Daoy (cell line): Measurements from ENCODE around the gene SBF2. TPM values are rescaled to one million over a fixed set of nuclear protein-coding genes. Genes with fewer than 3 reads are reported as not detected.

Experiments used
- DNase-seq: peaks from one replicate; pipeline ENCODE4 v3.0.0-alpha.2; 2015; ENCODE audit warnings: low read depth
- total RNA-seq: library from RNA; depleted of rRNA; stranded (reverse); fragments of >200 nt; shearing (Covaris generic); gene quantifications from 2 replicates; pipeline ENCODE4 v1.2.3, GENCODE V29; 2014

Gene SBF2
- total RNA-seq, 1 experiment from 2014 or later: 23.4 TPM

- no peak for DNase-seq
These were observed 390.4 kb downstream of the SBF2 start for GRCh38 chr11:9903579-9903978.

- no peak for DNase-seq
These were observed 392.1 kb downstream of the SBF2 start for GRCh38 chr11:9901943-9902342.

- DNase-seq: peak; percentile 89
These were observed 393.8 kb downstream of the SBF2 start for GRCh38 chr11:9900253-9900652.

GRCh38 chr11:9899676-9900075, 394.3 kb downstream of the SBF2 start:
- DNase-seq: no peak

- no peak for DNase-seq
These were observed 397.1 kb downstream of the SBF2 start for GRCh38 chr11:9896902-9897301.

- peak; percentile 24 for DNase-seq
These were observed 399.0 kb downstream of the SBF2 start for GRCh38 chr11:9895006-9895405.

GRCh38 chr11:9893474-9893873, 400.5 kb downstream of the SBF2 start:
- DNase-seq: peak; percentile 13

- no peak for DNase-seq
These were observed 405.1 kb downstream of the SBF2 start for GRCh38 chr11:9888938-9889337.

- no peak for DNase-seq
These were observed 406.5 kb downstream of the SBF2 start for GRCh38 chr11:9887472-9887871.

GRCh38 chr11:9886595-9886994, 407.4 kb downstream of the SBF2 start:
- no peak for DNase-seq

GRCh38 chr11:9884601-9885000, 409.4 kb downstream of the SBF2 start:
- DNase-seq: no peak

GRCh38 chr11:9880657-9881056, 413.4 kb downstream of the SBF2 start:
- DNase-seq: no peak

GRCh38 chr11:9878936-9879335, 415.1 kb downstream of the SBF2 start:
- DNase-seq: no peak

- no peak for DNase-seq
These were observed 417.7 kb downstream of the SBF2 start for GRCh38 chr11:9876331-9876730.

GRCh38 chr11:9875862-9876261, 418.2 kb downstream of the SBF2 start:
- DNase-seq: no peak

GRCh38 chr11:9875399-9875798, 418.6 kb downstream of the SBF2 start:
- DNase-seq: no peak

GRCh38 chr11:9874466-9874865, 419.6 kb downstream of the SBF2 start:
- DNase-seq: no peak

- no peak for DNase-seq
These were observed 425.4 kb downstream of the SBF2 start for GRCh38 chr11:9868641-9869040.

GRCh38 chr11:9862981-9863380, 431.0 kb downstream of the SBF2 start:
- peak; percentile 27 for DNase-seq

GRCh38 chr11:9861860-9862725, 431.9 kb downstream of the SBF2 start:
- peak; percentile 69 for DNase-seq

- DNase-seq: peak; percentile 32
These were observed 434.3 kb downstream of the SBF2 start for GRCh38 chr11:9859554-9860305.

- DNase-seq: peak; percentile 33
These were observed 435.2 kb downstream of the SBF2 start for GRCh38 chr11:9858822-9859221.

GRCh38 chr11:9858218-9858617, 435.8 kb downstream of the SBF2 start:
- DNase-seq: no peak
